ENCODE measurements around the gene NFATC3.

NFATC3 gene

DNA sequence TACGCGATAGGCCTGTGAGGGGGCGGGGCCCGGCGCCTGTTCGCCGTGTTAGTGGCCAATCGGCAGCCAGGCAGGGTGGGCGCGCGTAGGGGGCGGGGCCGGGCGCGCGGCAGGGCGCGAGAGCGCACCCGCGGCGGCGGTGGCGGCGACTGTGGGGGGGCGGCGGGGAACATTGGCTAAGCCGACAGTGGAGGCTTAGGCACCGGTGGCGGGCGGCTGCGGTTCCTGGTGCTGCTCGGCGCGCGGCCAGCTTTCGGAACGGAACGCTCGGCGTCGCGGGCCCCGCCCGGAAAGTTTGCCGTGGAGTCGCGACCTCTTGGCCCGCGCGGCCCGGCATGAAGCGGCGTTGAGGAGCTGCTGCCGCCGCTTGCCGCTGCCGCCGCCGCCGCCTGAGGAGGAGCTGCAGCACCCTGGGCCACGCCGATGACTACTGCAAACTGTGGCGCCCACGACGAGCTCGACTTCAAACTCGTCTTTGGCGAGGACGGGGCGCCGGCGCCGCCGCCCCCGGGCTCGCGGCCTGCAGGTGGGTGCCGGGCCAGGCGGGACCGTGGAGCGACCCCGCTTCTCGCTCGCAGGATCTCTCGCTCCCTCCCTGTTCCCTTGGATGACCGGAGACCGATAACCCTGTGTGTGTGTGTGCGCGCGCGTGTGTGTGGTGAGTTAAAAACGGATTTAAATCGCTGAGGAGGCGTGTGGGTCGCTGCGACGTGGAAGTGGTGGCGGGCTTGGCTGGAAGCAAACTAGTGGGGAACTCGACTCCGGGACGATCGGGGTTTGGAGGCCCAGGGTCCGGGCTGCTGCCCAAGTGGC is at the start of gene NFATC3:
TSS of gene NFATC3 (plus strand) at position 112 of the 813 bp plus-strand sequence. CDS start at position 424, 312 bp downstream.
- TF ChIP-seq CTCF (IDR thresholded peaks at IDR 0.05; ENCODE audit: low read depth, low read length, missing control alignments): no peak
- peak within 1 kb of the TSS; percentile 89 for H3K4me3 ChIP-seq (replicated peaks; ENCODE audit: low read depth, low read length)
- DNase-seq (ENCODE audit: extremely low read depth, low read depth): no peak

- no peak for DNase-seq (ENCODE audit: extremely low read depth, low read depth)
- TF ChIP-seq CTCF (IDR thresholded peaks at IDR 0.05; ENCODE audit: low read depth, low read length, missing control alignments): no peak
- H3K4me3 ChIP-seq (replicated peaks; ENCODE audit: low read depth, low read length): no peak overlapping the region
Measured at GRCh38 chr16:68037841-68038597, 47.2 kb upstream of the NFATC3 start.

DNA sequence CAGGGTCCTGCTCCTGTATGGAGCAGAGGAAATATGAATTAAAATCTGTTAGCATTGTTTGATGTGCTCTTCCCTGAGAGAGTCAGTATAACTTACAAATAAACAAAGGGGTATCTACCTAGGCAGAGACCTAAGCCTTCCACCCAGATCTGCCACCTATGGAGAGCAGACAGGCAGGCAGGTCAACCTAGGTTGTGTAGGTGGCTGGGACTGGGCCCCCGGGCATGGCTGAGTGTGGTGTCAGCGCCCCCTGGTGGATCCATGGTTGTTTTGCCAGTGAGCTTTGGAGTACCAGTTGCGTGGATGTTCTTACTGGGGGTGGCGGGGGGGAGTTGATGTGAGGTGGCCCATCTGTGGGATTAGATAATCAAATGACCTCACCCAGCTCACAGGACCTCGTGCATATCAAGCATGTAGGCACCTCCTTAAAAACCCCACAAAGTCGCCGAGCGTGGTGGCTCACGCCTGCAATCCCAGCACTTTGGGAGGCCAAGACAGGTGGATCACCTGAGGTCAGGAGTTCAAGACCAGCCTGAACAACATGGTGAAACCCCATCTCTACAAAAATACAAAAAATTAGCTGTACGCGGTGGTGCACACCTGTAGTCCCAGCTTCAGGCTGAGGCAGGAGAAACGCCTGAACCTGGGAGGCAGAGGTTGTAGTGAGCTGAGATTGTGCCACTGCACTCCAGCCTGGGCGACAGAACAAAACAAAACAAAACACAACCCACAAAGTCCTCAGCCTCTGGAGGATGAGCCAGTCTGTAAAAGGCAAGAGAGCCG is 44.5 kb upstream of the NFATC3 start:
- H3K4me3 ChIP-seq (replicated peaks; ENCODE audit: low read depth, low read length): no peak overlapping the region
- peak; percentile 91 for TF ChIP-seq CTCF (IDR thresholded peaks at IDR 0.05; ENCODE audit: low read depth, low read length, missing control alignments)

GRCh38 chr16:68041783-68042182 is 43.4 kb upstream of the NFATC3 start:
- no peak for DNase-seq (ENCODE audit: extremely low read depth, low read depth)
- no peak for TF ChIP-seq CTCF (IDR thresholded peaks at IDR 0.05; ENCODE audit: low read depth, low read length, missing control alignments)
- H3K4me3 ChIP-seq (replicated peaks; ENCODE audit: low read depth, low read length): no peak overlapping the region

More for the DNA sequence above, 44.5 kb upstream of the NFATC3 start:
- DNase-seq (ENCODE audit: extremely low read depth, low read depth): peak; percentile 16

DNA sequence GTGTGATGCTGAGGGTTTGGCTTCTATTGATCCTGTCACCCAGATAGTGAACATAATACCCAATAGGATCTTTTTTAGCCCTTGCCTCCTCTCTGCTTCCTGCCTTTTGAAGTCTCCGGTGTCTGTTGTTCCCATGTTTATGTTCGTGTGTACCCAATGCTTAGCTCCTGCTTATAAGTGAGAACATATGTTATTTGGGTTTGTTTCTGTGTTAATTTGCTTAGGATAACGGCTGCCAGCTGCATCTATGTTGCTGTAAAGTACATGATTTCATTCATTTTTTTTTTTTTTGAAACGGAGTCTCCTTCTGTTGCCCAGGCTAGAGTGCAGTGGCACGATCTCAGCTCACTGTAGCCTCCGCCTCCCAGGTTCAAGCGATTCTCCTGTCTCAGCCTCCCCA is 39.1 kb upstream of the NFATC3 start:
- no peak for TF ChIP-seq CTCF (IDR thresholded peaks at IDR 0.05; ENCODE audit: low read depth, low read length, missing control alignments)
- peak; percentile 17 for DNase-seq (ENCODE audit: extremely low read depth, low read depth)
- no peak overlapping the region for H3K4me3 ChIP-seq (replicated peaks; ENCODE audit: low read depth, low read length)

GRCh38 chr16:68047987-68048386 is 37.2 kb upstream of the NFATC3 start:
- DNase-seq (ENCODE audit: extremely low read depth, low read depth): no peak
- TF ChIP-seq CTCF (IDR thresholded peaks at IDR 0.05; ENCODE audit: low read depth, low read length, missing control alignments): no peak
- H3K4me3 ChIP-seq (replicated peaks; ENCODE audit: low read depth, low read length): no peak overlapping the region
